Activated naive CD4-positive, alpha-beta T cell treated with Interleukin-2 at 50 U/mL for 16 hours (primary cell): ENCODE data around the gene CD2AP.
"Not testable (repeated sequence)": the region's sequence is repeated elsewhere in the genome, so short reads cannot be mapped to it uniquely, and the experiment has no call there.

ENCODE experiments used
- DNase-seq: peaks from one replicate; pipeline ENCODE4 v3.0.0-alpha.2; 2020

Gene CD2AP

DNA sequence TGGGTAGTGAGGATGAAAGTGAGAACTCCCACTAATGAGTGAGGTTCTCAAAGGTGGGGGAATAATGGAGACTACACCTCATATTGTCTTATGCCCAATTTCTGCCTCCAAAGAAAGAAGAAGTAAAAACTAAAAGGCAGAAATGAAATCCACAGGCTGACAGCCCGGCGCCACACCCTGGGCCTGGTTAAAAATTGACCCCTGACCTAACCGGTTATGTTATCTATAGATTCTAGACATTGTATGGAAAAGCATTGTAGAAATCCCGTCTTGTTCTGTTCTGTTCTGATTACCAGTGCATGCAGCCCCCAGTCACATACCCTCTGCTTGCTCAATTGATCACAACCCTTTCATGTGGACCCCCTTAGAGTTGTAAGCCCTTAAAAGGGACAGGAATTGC lies 170.0 kb downstream of the CD2AP start:
- DNase-seq: not testable (repeated sequence)

DNA sequence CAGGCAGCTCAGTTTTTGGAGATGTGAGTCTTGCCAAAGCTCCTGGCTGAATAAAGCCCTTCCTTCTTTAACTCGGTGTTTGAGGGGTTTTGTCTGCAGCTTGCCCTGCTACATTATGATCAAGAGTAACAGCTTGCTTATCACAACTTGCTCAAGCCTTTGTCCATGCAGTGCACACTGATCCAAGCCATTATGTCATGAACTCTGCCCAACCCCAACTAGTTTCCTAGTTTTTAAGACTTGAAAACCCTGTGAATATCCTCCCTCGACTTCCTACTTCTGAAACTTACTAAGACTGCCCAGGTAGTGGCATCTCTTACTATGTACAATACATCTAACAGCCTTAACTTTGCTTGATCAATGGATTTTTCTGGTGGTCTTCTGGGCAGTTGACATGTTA lies 170.4 kb downstream of the CD2AP start:
- no peak for DNase-seq

DNA sequence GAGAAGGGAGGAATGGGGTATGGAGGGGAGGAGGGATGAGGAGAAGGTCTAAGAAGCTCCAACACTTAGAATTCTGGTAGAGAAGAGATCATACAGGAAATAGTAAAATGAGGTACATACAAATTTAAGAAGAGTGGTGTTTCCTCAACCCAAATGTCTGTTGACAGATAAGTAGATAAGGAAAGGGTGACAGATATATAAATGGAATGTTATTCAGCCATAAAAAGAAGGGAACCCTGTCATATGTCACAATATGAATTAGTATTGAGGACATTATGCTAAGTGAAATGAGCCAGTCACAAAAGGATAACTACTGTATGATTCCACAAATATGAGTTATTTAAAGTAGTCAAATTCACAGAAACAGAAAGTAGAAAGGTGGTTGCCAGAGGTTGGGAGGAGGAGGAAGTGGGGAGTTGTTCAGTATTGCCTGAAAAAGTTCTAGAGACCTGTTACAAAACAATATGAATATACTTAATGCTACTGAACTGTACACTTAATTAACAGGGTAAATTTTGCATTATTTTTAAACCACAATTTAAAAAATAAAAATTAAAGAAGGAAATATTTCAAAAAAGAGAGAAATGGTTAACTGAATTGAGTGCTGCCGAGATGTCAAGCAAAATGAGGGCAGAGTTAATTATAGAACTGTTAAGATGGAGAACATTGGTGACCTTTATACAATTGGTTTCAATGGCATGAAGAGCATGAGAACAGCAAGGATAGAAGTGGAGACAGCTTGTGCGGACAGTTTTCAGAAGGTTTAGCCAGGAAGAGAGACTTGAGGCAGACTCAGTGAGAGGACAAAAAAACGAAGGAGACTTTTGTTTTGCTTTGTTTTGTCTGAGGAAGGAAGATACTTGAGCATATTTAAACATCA lies 173.2 kb downstream of the CD2AP start:
- no peak for DNase-seq

DNA sequence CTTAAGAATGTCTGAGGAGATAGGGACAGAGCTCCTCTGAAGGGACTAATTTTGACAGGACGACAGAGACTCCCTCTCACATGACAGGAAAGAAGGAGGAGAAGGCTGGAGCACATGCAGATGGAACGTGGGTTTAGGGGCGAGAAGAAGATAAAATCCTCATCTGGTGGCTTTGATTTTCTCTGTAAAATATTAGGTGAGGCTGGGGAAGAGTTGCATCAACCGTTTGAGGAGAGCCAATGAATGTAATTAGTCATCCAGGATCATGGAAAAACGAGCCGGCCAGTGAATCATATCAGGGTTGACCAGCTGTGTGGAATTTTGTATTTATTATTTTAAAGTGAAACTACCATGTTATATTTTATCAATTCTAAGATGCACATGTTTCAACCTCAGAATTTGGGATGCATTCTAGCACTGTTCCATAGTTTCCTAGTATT lies 173.9 kb downstream of the CD2AP start:
- no peak for DNase-seq

DNA sequence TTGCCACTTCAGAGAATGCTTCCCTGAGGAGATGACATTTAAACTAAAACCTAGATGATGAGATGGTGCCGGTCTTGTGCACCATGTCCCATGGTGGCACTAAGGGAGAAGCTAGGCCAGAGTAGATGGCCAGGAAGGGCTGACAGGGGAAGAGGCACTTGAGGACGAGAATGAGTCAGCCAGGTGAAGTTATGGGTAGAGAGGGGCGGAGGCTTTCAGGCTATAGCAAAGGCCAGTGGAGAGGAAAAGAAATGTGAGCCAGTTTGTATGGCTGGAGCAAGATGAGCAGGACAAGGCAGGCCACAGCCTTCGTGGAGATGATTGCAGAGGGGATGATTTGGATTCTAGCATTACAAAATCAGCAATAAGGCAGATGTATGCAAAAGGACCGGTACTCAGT lies 176.1 kb downstream of the CD2AP start:
- DNase-seq: no peak

DNA sequence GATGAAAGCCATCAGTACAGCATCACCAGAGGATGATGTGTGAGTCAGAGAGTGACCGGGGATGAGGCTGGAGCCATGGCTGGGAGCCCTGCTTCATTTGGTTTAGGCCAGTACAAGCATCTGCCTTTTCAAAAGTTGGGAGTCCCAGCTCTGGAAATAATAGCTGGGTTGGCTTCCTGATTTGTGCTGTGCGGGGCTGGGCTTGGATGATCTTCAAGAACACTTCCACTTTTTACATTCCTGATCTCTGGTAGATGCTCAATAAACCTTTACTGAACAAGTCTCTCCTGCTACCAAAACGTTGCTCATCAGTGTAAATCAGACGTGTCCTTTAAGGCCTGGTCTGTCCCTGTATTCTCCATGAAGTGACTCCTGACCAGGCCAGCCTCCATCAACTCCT lies 176.7 kb downstream of the CD2AP start:
- DNase-seq: no peak

DNA sequence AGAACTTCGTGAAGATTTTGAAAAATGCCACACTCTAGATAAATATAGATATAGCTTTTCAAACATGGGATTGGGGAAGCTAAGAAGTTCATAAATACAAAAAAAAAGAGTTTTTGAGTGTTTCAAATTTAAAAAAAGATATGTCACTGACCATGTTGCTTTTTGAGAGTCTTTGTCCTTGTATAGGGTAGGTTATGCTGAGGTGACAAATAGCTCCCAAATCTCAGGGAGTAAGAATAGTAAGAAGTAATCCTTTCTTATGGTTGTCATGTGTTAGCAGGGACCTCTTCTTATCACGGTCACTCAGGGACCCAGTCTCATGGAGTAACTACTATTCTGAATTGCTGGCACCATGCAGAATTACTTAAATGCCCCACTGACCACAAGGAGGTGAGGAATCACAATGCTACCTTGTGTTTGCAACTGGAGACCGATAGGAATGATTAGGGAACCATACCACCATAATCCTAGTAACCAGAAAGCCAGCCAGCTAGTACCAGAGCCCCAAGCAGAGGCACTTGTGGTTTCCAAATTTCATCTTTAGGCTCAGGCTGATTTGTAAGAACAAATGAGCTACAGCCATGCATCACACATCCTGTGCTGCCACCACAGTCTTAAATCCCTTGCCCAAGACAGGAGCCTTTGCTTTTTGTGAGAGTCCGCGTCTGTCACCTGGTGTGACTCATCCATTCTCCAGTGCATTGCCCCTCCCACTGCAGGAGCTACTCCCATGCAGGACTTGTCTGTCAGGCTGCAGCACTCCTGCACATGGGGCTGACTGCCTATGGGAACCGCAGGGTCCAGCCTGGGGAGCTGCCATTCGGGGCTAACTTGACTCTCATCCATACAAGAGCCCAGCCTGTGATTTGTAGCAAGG lies 178.4 kb downstream of the CD2AP start:
- DNase-seq: peak; percentile 4

DNA sequence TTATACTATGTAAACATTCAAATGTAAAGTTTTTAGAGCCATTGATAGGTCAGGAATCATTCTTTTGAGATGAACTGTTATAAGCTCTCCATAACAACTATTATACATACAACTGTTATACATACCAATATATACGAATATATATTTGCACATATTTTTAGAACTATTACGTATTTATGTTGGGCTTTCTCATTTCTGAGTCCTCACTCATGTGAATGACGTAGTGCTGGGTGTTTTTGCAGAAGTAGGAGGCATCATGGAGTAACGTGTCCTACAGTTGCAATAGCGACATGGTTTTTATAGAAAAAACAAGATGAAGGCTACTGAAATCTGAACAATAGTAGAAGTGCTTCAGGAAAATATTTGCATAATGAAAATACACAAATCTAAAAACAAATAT lies 184.4 kb downstream of the CD2AP start:
- no peak for DNase-seq

DNA sequence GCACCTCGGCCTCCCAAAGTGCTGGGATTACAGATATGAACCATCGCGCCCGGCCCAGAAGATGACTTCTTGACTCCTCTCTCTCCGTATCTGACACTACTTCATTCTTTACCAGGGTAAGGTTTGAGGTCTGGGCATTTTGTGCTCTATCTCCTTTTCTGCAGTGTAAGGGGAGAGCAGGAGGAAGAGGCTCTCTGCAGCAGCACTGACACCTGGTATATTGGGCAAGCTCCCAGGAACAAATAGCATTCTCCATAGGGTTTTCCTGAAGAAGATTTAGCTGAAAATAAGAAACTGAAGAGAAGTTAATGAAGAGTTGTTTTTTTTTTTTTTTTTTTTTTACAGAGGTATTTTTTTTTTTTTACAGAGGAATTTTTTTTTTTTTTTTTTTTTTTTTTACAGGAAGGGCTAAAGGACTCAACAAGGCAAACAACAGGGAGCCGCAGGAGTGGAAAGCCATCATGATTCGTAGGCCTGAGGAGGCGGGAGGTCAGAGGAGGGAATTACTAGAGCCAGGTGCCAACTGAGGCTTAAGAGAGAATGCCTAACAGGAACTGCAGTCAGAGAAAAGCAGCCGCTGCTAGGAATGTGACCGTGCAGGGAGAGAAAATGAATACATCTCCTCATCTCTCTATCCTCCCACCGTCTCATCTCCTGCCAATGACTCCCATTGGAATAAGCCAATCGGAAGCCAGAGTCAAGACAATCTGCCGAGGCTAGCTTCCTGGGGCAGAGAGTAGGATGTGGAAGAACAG lies 186.1 kb downstream of the CD2AP start:
- DNase-seq: no peak

DNA sequence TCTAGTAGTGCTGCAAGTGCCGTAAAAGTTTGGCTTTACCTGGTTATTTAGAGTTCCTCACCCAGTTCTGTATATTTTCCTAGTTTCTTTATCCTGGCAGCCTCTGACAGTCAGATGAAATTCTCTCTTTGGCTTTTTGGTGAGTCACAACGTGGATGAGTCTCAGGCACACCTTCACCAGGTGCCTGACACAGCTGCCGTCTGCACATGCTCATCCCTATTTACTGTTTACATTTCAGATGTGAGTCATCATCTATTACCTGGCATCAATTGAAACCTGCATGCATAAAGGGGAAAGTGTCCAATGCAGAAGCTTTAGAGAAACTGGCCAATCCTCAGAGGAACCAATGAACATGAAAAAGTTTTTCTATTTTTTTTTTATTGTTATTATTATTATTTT lies 187.5 kb downstream of the CD2AP start:
- no peak for DNase-seq

DNA sequence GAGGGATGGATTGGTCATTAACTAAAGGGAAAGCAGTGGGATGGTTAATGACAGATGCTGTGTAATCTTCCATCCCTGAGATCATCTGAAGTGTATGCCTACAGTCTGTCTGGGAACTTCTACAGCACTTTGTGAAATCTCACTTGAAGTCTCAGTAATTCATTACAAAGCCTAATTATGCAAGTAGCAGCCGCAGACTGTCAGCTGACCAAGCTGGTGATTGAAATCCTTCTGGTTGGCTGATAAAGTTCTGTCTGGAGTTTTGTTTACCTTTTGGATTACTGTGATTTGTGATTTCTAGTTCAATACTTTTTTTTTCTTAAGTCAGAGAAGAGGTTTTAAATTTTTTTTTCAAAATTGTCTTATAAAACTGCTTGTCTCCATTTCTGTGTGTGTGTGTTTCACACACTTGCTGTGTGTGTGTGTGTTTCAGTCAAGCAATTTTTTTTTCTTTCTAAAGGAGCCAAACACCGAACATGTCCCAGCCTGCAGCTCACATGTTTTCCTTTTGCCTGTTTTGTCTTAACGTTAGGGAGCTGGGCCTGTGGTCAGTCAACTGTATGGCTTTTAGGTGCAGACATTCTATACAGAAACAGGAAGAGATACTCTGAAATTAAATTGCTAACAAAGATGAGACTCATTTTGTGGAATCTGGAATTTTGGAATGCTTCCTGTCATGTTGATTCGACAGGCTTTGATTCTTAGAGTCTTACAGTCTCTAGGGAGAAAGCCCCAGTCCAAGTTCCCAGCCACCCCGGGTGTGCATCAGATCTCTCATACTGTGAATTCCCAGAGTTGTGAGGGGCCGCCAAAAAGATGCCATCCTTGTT lies 192.3 kb downstream of the CD2AP start:
- DNase-seq: no peak

DNA sequence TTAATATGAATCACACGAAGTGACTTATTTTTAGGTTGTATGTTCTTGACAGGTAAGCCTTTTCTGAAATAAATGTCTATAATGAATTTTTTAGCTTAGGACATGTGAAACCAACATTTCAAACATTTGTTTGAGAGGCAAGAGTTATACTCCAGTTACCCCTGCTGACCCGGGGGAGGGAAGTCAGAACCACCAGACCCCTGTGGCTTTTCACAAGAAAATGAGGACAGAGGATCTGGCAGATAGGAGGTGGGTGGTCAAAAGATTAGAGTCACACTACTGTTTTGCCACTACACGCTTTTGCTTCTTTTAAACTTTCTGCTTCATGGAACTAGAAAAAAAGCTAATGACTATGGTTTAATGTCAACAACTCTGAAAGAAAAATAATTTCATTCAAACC lies 193.3 kb downstream of the CD2AP start:
- DNase-seq: no peak

DNA sequence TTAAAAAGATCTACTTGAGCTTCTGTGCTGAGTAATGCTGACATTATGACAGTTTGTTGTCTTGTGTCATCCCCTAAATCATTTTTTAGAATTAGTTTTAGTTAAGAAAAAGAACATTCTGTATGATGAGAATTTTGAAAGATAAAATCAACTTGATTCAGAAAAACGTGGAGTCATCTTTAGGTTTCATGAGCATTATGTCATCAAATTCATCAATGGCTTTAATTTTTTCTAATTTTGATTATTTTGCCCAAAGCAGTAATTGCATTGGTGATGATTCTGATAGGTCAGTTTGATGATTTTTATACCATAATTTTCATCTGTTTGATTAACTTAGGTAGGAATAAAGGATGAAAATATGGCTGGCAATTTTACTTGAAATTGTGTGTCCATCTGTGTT lies 194.2 kb downstream of the CD2AP start:
- no peak for DNase-seq

DNA sequence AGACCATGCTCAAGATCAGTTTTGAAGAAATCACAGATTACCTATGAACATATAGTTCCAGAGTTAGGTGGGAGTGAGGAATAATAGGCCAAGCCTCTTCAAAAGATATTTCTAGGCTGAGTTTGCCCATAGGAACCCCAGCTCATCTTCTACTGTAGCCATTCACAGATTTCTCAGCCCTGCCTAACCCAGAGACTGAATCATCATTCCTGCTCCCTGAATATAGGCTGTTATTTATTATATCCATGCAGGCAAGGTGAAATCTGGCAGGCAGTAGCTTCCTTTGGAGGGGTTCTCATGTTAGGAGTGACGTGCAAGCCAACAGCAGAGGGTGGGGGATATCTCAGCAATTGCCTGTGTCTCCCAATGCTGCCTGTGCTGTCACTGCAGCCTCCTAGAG lies 195.2 kb downstream of the CD2AP start:
- no peak for DNase-seq

DNA sequence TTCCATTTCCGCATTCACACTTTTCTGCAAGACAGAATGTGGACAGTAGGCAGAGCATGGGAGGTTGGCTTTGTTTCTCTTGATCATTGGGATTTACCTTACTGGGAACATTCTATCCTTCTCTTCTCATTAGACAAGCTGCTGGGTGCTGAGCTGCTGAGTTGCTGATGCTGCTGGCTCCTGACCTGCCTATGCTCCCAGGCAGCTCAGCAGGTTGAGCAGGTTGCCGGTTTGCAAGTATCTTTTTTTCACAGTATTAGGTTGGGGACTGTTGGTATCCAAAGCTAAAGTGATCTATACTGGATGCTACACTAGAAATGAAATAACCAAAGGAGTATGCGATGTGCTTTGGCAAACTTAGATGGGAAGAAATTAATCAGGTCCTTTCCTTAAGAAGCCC lies 197.1 kb downstream of the CD2AP start:
- no peak for DNase-seq
